GM18909 (cell line): ENCODE results near the gene LMBRD1.
"Not testable (repeated sequence)": the region's sequence is repeated elsewhere in the genome, so short reads cannot be mapped to it uniquely, and the experiment has no call there.

Experiments
- ATAC-seq: cut with Tn5 transposase; IDR thresholded peaks from one replicate; pipeline ENCODE4 v1.9.1; 2021; ENCODE audit warnings: mild to moderate bottlenecking; ENCODE audit not compliant: unreplicated experiment, poor library complexity

Gene LMBRD1

GRCh38 chr6:69758214-69758613 lies 38.6 kb downstream of the LMBRD1 start:
- no peak for ATAC-seq

GRCh38 chr6:69756907-69757306 lies 39.9 kb downstream of the LMBRD1 start:
- ATAC-seq: no peak

- ATAC-seq: no peak
Measured at GRCh38 chr6:69756366-69756765, 40.4 kb downstream of the LMBRD1 start.

- no peak for ATAC-seq
Measured at GRCh38 chr6:69735027-69735426, 61.8 kb downstream of the LMBRD1 start.

- peak; percentile 81 for ATAC-seq
Measured at GRCh38 chr6:69732640-69733039, 64.2 kb downstream of the LMBRD1 start.

GRCh38 chr6:69732045-69732444 lies 64.8 kb downstream of the LMBRD1 start:
- no peak for ATAC-seq

GRCh38 chr6:69729870-69730449 lies 66.8 kb downstream of the LMBRD1 start:
- no peak for ATAC-seq

GRCh38 chr6:69722683-69723082 lies 74.1 kb downstream of the LMBRD1 start:
- ATAC-seq: no peak

- peak; percentile 73 for ATAC-seq
Measured at GRCh38 chr6:69719602-69720193, 77.1 kb downstream of the LMBRD1 start.

GRCh38 chr6:69706724-69707123 lies 90.1 kb downstream of the LMBRD1 start:
- ATAC-seq: no peak

GRCh38 chr6:69705954-69706353 lies 90.9 kb downstream of the LMBRD1 start:
- no peak for ATAC-seq

- no peak for ATAC-seq
Measured at GRCh38 chr6:69704916-69705315, 91.9 kb downstream of the LMBRD1 start.

GRCh38 chr6:69699655-69700054 lies 97.2 kb downstream of the LMBRD1 start:
- no peak for ATAC-seq

- peak; percentile 65 for ATAC-seq
Measured at GRCh38 chr6:69696273-69696672, 100.5 kb downstream of the LMBRD1 start.

- no peak for ATAC-seq
Measured at GRCh38 chr6:69693762-69694161, 103.0 kb downstream of the LMBRD1 start.

- no peak for ATAC-seq
Measured at GRCh38 chr6:69690986-69691385, 105.8 kb downstream of the LMBRD1 start.

GRCh38 chr6:69680302-69680701 lies 116.5 kb downstream of the LMBRD1 start:
- no peak for ATAC-seq

- ATAC-seq: no peak
Measured at GRCh38 chr6:69673298-69673697, 123.5 kb downstream of the LMBRD1 start.

GRCh38 chr6:69668916-69669315 lies 127.9 kb downstream of the LMBRD1 start:
- ATAC-seq: no peak

- ATAC-seq: not testable (repeated sequence)
Measured at GRCh38 chr6:69666779-69667178, 130.0 kb downstream of the LMBRD1 start.

GRCh38 chr6:69665437-69665836 lies 131.4 kb downstream of the LMBRD1 start:
- ATAC-seq: no peak

GRCh38 chr6:69664551-69664950 lies 132.3 kb downstream of the LMBRD1 start:
- ATAC-seq: no peak
